ENCODE data around the gene ADAM10.

DNA sequence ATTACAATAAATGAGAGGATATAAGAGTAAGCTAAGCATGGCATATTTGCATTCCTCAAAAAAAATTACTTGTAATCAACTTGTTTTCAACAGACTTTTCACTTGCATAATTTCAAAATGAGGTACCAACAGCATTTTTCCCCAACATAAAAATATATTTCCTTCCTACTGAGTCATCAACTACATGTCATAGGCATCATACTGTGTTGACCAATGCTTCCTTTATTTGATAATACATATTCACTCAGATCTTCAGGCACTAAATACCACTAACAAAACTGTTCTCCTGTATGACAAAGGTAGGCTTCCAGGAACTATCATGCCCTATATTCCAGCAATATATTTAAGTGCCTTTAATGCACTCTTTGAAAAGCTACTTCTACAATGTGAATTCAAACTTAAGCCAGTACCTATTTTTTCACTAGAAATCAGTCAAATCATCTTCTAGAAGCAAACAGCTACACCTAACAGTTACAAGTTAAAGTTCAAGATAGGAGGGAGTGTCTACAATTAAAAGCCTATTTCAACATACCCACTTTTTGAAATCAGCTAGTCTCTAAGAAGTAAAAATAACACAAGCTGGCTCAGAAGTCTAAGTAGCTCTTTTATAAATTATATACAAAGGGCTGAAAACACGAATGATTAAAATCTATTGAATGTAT is 11.3 kb downstream of the ADAM10 start:
- no peak for TF ChIP-seq ZNF274 (IDR thresholded peaks at IDR 0.05; ENCODE audit: low read depth, low read length)
- TF ChIP-seq SUZ12 (IDR thresholded peaks at IDR 0.05; ENCODE audit: extremely low read depth, insufficient read depth, insufficient read length), result no peak
- TF ChIP-seq YY1 (IDR thresholded peaks at IDR 0.05; ENCODE audit: insufficient read depth, insufficient read length), result no peak

All from NT2/D1 (cell line).